Uterus (tissue), 2 donors: ENCODE data around the gene CHML.

ENCODE experiments used
- CTCF ChIP-seq, 4 experiments: fragments of 200-600 bp in 2 of 4; fragments of 450-650 bp in 2 of 4; sonication (generic) in 2 of 4; IDR thresholded peaks; one replicate each; pipeline ENCODE4 v1.5.1; 2016 to 2019; ENCODE audit warnings: antibody characterized with exemption in 4 of 4, mild to moderate bottlenecking in 2 of 4, moderate library complexity in 1 of 4
- POLR2A ChIP-seq, 2 donors: fragments of 450-650 bp; IDR thresholded peaks; one replicate each; pipeline ENCODE4 v1.6.1; 2016; ENCODE audit warnings: antibody characterized with exemption in 2 of 2, mild to moderate bottlenecking in 1 of 2, moderate library complexity in 1 of 2

- TF ChIP-seq CTCF (IDR thresholded peaks at IDR 0.05) (no peak), POLR2A (IDR thresholded peaks at IDR 0.05) (no peak)
Observed at GRCh38 chr1:241637046-241637590, 3.1 kb downstream of the CHML start.
